ENCODE measurements around the gene TCHHL1. TPM values are rescaled to one million over a fixed set of nuclear protein-coding genes. Genes with fewer than 3 reads are reported as not detected.
A peak's percentile ranks its signal among the peaks of the same experiment; 100 is the strongest.

The TCHHL1 gene
- total and polyA plus RNA-seq, 9 of the 15 experiments (the other 6 are each of a cell fraction or from before 2014, with no cell fraction given), result not detected

DNA sequence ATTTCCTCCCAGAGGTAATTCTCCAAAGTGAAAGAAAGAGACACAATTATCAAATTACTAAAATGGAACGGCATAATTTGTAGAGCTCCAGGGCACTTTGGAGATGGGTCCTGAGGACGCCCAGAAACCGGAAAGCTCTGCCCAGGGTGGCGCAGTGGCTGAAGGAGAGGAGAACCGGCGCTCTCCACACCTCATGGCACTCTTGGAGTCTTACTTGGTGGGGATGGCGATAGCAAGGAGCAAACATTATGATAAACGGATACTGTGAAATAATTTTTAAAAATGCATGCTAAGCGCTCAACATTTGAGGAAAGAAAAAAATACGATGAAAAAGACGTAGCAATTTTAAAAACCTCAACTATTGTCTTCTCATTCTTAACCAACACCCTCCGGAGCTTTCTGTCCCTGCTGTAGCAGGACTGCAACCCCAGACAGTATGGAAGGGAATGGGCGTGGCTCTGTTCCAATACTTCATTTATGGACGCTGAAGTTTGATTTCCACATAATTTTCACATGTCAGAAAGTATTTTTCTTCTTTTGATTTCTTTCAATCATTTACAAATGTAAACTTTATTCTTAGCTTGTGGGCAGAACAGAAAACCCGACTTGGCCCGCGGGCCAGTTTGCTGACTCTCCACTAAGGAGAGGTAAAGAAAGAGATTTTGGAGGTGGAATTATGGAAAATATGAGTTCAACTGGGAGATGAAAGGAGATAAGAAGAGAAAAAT, 53.2 kb downstream of the TCHHL1 start (continued):
- no peak for TF ChIP-seq ZNF134 (CRISPR knock-in tag; conservative IDR thresholded peaks at IDR 0.05)
- TF ChIP-seq YY1 (IDR thresholded peaks at IDR 0.05; ENCODE audit: borderline replicate concordance in 1 of 3, control insufficient read depth in 1 of 3, extremely low read depth in 1 of 3, insufficient read depth in 3 of 3, insufficient read length in 1 of 3, insufficient replicate concordance in 2 of 3, low read depth in 1 of 3, low read length in 2 of 3), result peak in 1 of 3 experiments; percentile 63
- no peak for TF ChIP-seq NFE2L1 (tag; IDR thresholded peaks at IDR 0.05; ENCODE audit: borderline replicate concordance, low read depth)
- no peak for TF ChIP-seq POLR3G (IDR thresholded peaks at IDR 0.05; ENCODE audit: extremely low read depth, insufficient read length, insufficient replicate concordance)
- no peak for TF ChIP-seq MYNN (IDR thresholded peaks at IDR 0.05)
- no peak for TF ChIP-seq MYNN (CRISPR knock-in tag; IDR thresholded peaks at IDR 0.05)
- TF ChIP-seq GABPB2 (CRISPR knock-in tag; conservative IDR thresholded peaks at IDR 0.05), result no peak
- 0 out of 2 replicates have a peak, but pooled peaks have one; percentile 6 for TF ChIP-seq GTF2E2 (tag; IDR thresholded peaks at IDR 0.05)
- TF ChIP-seq MEIS2 (IDR thresholded peaks at IDR 0.05; ENCODE audit: partially characterized antibody), result no peak
- TF ChIP-seq, protein P1, sequence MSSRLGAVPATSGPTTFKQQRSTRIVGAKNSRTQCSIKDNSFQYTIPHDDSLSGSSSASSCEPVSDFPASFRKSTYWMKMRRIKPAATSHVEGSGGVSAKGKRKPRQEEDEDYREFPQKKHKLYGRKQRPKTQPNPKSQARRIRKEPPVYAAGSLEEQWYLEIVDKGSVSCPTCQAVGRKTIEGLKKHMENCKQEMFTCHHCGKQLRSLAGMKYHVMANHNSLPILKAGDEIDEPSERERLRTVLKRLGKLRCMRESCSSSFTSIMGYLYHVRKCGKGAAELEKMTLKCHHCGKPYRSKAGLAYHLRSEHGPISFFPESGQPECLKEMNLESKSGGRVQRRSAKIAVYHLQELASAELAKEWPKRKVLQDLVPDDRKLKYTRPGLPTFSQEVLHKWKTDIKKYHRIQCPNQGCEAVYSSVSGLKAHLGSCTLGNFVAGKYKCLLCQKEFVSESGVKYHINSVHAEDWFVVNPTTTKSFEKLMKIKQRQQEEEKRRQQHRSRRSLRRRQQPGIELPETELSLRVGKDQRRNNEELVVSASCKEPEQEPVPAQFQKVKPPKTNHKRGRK (tag; IDR thresholded peaks at IDR 0.05), result 0 out of 2 replicates have a peak, but pooled peaks have one; percentile 27
- no peak for TF ChIP-seq NCOA4 (IDR thresholded peaks at IDR 0.05; ENCODE audit: partially characterized antibody)
- TF ChIP-seq ZNF217 (CRISPR knock-in tag; IDR thresholded peaks at IDR 0.05), result no peak
- no peak for TF ChIP-seq ZNF780A (CRISPR knock-in tag; IDR thresholded peaks at IDR 0.05)
- TF ChIP-seq, protein P2, sequence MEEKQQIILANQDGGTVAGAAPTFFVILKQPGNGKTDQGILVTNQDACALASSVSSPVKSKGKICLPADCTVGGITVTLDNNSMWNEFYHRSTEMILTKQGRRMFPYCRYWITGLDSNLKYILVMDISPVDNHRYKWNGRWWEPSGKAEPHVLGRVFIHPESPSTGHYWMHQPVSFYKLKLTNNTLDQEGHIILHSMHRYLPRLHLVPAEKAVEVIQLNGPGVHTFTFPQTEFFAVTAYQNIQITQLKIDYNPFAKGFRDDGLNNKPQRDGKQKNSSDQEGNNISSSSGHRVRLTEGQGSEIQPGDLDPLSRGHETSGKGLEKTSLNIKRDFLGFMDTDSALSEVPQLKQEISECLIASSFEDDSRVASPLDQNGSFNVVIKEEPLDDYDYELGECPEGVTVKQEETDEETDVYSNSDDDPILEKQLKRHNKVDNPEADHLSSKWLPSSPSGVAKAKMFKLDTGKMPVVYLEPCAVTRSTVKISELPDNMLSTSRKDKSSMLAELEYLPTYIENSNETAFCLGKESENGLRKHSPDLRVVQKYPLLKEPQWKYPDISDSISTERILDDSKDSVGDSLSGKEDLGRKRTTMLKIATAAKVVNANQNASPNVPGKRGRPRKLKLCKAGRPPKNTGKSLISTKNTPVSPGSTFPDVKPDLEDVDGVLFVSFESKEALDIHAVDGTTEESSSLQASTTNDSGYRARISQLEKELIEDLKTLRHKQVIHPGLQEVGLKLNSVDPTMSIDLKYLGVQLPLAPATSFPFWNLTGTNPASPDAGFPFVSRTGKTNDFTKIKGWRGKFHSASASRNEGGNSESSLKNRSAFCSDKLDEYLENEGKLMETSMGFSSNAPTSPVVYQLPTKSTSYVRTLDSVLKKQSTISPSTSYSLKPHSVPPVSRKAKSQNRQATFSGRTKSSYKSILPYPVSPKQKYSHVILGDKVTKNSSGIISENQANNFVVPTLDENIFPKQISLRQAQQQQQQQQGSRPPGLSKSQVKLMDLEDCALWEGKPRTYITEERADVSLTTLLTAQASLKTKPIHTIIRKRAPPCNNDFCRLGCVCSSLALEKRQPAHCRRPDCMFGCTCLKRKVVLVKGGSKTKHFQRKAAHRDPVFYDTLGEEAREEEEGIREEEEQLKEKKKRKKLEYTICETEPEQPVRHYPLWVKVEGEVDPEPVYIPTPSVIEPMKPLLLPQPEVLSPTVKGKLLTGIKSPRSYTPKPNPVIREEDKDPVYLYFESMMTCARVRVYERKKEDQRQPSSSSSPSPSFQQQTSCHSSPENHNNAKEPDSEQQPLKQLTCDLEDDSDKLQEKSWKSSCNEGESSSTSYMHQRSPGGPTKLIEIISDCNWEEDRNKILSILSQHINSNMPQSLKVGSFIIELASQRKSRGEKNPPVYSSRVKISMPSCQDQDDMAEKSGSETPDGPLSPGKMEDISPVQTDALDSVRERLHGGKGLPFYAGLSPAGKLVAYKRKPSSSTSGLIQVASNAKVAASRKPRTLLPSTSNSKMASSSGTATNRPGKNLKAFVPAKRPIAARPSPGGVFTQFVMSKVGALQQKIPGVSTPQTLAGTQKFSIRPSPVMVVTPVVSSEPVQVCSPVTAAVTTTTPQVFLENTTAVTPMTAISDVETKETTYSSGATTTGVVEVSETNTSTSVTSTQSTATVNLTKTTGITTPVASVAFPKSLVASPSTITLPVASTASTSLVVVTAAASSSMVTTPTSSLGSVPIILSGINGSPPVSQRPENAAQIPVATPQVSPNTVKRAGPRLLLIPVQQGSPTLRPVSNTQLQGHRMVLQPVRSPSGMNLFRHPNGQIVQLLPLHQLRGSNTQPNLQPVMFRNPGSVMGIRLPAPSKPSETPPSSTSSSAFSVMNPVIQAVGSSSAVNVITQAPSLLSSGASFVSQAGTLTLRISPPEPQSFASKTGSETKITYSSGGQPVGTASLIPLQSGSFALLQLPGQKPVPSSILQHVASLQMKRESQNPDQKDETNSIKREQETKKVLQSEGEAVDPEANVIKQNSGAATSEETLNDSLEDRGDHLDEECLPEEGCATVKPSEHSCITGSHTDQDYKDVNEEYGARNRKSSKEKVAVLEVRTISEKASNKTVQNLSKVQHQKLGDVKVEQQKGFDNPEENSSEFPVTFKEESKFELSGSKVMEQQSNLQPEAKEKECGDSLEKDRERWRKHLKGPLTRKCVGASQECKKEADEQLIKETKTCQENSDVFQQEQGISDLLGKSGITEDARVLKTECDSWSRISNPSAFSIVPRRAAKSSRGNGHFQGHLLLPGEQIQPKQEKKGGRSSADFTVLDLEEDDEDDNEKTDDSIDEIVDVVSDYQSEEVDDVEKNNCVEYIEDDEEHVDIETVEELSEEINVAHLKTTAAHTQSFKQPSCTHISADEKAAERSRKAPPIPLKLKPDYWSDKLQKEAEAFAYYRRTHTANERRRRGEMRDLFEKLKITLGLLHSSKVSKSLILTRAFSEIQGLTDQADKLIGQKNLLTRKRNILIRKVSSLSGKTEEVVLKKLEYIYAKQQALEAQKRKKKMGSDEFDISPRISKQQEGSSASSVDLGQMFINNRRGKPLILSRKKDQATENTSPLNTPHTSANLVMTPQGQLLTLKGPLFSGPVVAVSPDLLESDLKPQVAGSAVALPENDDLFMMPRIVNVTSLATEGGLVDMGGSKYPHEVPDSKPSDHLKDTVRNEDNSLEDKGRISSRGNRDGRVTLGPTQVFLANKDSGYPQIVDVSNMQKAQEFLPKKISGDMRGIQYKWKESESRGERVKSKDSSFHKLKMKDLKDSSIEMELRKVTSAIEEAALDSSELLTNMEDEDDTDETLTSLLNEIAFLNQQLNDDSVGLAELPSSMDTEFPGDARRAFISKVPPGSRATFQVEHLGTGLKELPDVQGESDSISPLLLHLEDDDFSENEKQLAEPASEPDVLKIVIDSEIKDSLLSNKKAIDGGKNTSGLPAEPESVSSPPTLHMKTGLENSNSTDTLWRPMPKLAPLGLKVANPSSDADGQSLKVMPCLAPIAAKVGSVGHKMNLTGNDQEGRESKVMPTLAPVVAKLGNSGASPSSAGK (IDR thresholded peaks at IDR 0.05), result no peak
- TF ChIP-seq FOSL1 (tag; conservative IDR thresholded peaks at IDR 0.05), result peak; percentile 0; the same call in 1 of the 2 replicates
